ENCODE measurements around the gene KCTD13.
"Not testable (repeated sequence)": the region's sequence is repeated elsewhere in the genome, so short reads cannot be mapped to it uniquely, and the experiment has no call there.

Gene KCTD13

DNA sequence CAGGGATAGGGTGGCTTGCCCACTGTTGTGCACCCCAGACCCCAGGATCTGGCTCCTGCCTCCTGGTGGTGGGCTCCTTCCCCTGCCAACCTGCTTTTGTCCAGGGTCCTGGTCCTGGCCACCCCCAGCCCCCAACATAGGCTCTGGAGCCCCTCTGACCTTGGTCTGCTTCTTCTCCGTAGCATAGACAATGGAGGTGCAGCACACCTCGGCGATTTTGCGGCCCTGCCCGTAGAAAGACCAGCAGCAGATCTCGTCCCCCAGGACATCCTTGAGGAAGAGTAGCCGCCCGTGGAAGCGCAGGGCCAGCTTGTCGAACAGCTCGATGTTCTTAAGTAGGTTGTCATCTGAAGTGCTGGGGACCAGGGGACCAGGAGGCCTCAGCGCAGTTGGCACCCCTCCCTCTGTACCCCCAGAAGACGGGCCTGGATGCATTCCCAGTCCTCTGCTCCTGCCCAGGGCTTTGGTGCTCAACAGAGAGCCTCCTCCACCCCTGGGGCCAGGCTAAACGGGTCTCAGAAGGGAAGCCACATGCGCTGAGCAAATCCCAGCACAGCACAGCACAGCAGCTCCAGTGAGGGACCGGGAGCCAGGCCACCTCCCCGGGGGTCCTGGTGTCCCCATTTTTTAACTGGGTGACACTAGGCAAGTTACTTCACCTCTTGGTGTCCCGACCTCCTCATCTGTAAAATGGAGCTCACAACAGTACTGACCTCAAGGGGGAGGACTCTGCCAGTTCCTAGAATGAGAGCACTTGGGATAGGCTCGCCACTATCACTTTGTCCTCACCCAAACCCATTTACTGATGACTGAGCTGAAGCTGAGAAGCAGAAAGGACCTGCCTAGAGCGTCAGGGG lies 15.0 kb downstream of the KCTD13 start:
- no peak for DNase-seq (ENCODE audit: low read depth, low spot score)
- no peak overlapping the region for H3K4me3 ChIP-seq (ENCODE audit: low read length)

GRCh38 chr16:29909851-29910250 lies 16.2 kb downstream of the KCTD13 start:
- DNase-seq (ENCODE audit: low read depth, low spot score); H3K4me3 ChIP-seq (ENCODE audit: low read length): not testable (repeated sequence)

DNA sequence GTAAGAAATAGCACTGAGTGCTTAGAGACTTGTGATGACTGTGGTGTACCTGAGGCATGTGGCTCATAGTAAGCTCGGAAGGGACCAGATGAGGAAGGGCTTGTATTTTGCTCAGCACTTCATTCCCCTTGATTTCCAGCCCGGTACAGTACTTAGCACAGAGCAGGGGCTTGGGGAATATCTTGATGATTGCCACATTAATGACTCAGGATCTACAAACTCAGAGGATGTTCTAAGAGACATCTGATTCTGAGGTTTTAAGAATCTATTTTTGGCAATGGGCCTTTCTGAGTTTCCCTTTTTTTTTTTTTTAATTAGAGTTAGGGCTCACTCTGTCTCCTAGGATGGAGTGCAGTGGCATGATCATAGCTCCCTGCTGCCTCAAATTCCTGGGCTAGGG lies 16.6 kb downstream of the KCTD13 start:
- no peak for DNase-seq (ENCODE audit: low read depth, low spot score)
- no peak overlapping the region for H3K4me3 ChIP-seq (ENCODE audit: low read length)

GRCh38 chr16:29908719-29909220 lies 17.3 kb downstream of the KCTD13 start:
- DNase-seq (ENCODE audit: low read depth, low spot score) = no peak

GRCh38 chr16:29907973-29908372 lies 18.1 kb downstream of the KCTD13 start:
- no peak overlapping the region for H3K4me3 ChIP-seq (ENCODE audit: low read length)
- DNase-seq (ENCODE audit: low read depth, low spot score) = no peak

More at GRCh38 chr16:29908719-29909220, 17.3 kb downstream of the KCTD13 start:
- no peak overlapping the region for H3K4me3 ChIP-seq (ENCODE audit: low read length)

- H3K4me3 ChIP-seq (ENCODE audit: low read length) = no peak overlapping the region
- no peak for DNase-seq (ENCODE audit: low read depth, low spot score)
These were observed 19.3 kb downstream of the KCTD13 start for GRCh38 chr16:29906520-29907244.

GRCh38 chr16:29905668-29906067 lies 20.4 kb downstream of the KCTD13 start:
- DNase-seq (ENCODE audit: low read depth, low spot score) = no peak
- H3K4me3 ChIP-seq (ENCODE audit: low read length) = no peak overlapping the region

- no peak overlapping the region for H3K4me3 ChIP-seq (ENCODE audit: low read length)
- no peak for DNase-seq (ENCODE audit: low read depth, low spot score)
These were observed 21.1 kb downstream of the KCTD13 start for GRCh38 chr16:29904947-29905346.

- H3K4me3 ChIP-seq (ENCODE audit: low read length) = no peak overlapping the region
- peak; percentile 33 for DNase-seq (ENCODE audit: low read depth, low spot score)
These were observed 22.4 kb downstream of the KCTD13 start for GRCh38 chr16:29903590-29903989.

- DNase-seq (ENCODE audit: low read depth, low spot score) = no peak
- no peak overlapping the region for H3K4me3 ChIP-seq (ENCODE audit: low read length)
These were observed 24.4 kb downstream of the KCTD13 start for GRCh38 chr16:29901607-29901945.

GRCh38 chr16:29900888-29901606 lies 25.0 kb downstream of the KCTD13 start:
- H3K4me3 ChIP-seq (ENCODE audit: low read length) = peak overlapping the region; percentile 51
- DNase-seq (ENCODE audit: low read depth, low spot score) = no peak

GRCh38 chr16:29900102-29900887 lies 25.7 kb downstream of the KCTD13 start, which contains the start of gene ASPHD1:
ASPHD1 (plus strand) TSS chr16:29900488; CDS start chr16:29900972, 484 bp downstream.
- peak; percentile 33 for DNase-seq (ENCODE audit: low read depth, low spot score)
- H3K4me3 ChIP-seq (ENCODE audit: low read length) = peak within 1 kb of the TSS; percentile 51

GRCh38 chr16:29899516-29900101 lies 26.4 kb downstream of the KCTD13 start, which contains the start of gene SEZ6L2:
SEZ6L2 (minus strand) TSS chr16:29899550; CDS start chr16:29899019, 531 bp downstream.
- peak within 1 kb of the TSS; percentile 51 for H3K4me3 ChIP-seq (ENCODE audit: low read length)
- DNase-seq (ENCODE audit: low read depth, low spot score) = peak; percentile 64

DNA sequence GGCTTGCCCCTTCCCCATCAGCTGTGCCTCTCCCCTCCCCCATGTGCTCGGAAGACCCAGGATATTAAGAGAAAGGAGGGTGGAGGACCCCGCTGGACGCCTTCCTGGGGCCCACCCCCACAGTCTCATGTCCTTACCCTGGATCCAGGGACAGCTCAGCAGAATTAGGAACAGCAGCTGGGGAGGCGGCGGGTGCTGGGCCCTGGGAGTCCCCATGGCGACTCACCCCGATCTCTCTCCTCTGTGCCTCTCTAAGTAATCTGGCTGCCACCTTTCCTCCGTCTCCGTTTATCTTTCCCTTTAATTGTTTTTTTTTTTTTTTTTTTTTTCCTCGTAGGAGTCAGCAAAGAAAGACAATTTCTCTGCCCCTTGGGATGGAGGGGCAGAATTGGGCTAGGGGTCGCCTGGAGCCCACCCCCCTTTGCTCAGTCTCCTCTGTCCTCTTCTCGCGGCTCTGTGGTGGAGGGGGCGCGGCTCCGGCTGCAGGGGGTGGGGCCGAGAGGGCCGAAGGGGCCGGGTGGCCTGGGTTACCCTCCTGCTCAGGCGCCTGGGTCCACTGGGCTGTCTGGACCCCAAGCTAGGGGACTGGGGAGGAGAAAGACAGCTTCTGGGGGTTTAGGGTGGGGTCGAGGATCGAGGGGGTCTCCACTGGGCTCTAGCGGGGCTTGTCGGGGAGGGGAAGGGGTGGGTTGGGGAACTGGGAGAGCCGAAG lies 27.1 kb downstream of the KCTD13 start:
- no peak for DNase-seq (ENCODE audit: low read depth, low spot score)
- H3K4me3 ChIP-seq (ENCODE audit: low read length) = peak overlapping the region; percentile 51

- DNase-seq (ENCODE audit: low read depth, low spot score) = no peak
- H3K4me3 ChIP-seq (ENCODE audit: low read length) = no peak overlapping the region
These were observed 27.8 kb downstream of the KCTD13 start for GRCh38 chr16:29898135-29898803.

DNA sequence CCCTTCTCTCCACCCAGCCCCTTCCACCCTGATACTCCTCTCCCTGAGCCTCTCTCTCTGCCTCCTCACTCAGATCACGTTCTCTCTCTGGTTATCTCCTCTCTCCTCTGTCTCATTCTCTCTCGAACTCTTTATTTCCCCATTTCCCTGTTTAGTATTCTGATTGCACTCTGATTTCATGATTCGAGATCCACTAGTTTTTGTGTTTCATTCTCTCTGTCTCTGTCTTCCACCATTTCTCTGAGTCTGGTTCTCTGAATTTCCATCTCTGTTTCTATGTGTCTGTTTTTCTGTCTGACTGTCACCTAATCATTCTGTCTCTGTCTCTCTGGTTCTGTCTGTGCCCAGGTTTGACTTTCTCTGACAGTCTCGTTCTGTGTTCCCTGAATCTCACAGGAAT lies 28.7 kb downstream of the KCTD13 start:
- no peak overlapping the region for H3K4me3 ChIP-seq (ENCODE audit: low read length)
- no peak for DNase-seq (ENCODE audit: low read depth, low spot score)

DNA sequence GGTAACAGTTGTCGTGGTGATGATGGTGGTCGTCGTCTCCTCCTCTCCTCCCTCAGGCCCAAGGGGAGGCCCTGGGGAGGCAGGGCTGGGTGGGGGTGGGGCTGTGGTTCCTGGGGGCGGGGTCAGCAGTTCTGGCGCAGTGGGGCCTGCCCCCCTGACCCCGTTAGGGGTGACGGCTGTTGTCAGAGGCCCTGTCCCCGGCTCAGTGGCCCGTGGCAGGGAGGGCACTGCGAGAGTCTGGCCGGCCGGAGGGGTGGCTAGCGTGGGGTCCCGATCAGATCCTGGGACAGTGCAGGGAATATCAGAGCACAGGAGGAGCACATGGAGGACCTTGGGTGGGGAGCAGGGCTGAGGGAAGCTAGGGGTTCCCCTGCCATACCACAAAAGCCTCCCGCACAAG lies 29.2 kb downstream of the KCTD13 start:
- no peak for DNase-seq (ENCODE audit: low read depth, low spot score)
- no peak overlapping the region for H3K4me3 ChIP-seq (ENCODE audit: low read length)
